Body of pancreas (tissue), 4 donors: ENCODE measurements around the gene CEP83.

Source experiments
- CTCF ChIP-seq, 7 experiments: fragments of 450-650 bp in 4 of 7; fragments of 200-600 bp in 3 of 7; sonication (generic) in 3 of 7; IDR thresholded peaks; one replicate each; pipeline ENCODE4 v1.5.1; 2016 to 2019; ENCODE audit warnings: antibody characterized with exemption in 7 of 7
- POLR2A ChIP-seq, 3 donors: fragments of 450-650 bp; IDR thresholded peaks; one replicate each; pipeline ENCODE4 v1.6.1; 2016; ENCODE audit warnings: antibody characterized with exemption in 3 of 3, mild to moderate bottlenecking in 2 of 3

DNA sequence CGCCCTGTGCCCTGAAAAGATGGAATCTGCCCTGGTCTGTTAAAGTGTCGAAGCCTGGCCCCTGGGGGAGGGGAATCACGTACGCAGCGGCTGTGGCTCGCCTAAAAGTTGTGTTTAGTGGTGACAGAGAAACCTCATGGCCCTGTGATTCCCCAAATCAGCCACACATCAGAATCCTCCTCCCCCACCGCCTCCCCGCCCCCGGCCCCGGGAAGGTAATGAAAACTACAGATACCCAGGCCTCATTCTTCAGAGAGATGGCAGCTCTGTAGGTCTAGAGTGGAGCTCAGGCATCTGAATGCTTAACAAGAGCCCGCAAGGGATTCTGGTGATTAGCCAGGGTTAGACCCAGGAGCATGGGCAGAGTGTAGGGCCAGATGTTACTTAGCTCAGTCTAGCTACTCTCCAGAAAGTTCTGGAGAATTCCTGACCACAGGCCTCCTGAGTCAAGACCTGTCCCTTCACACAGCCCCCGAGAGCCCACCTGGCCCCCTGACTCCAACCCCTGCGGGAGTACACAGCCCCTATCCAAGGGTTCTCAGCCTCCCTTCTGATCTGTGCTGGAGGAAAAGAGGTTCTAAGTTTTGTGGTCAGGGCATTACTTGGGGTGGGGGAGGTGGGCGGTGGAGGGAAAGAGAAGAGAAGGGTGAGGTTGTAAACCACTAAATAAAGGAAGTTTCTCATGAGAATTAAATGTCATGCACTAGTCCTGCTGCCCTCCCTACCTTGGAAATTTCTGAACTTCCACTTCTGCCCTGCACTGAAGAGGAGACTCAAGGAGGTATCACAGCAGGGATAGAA is 196.5 kb downstream of the CEP83 start:
- TF ChIP-seq CTCF (IDR thresholded peaks at IDR 0.05): no peak
- TF ChIP-seq POLR2A (IDR thresholded peaks at IDR 0.05): no peak
